HEK293 (cell line): ENCODE data around the gene INVS.

ENCODE experiments used
- CTCF ChIA-PET: fragments of 350-600 bp; formaldehyde crosslinking; extraction: SDS; loops from one replicate; lab custom pipeline; 2021; ENCODE audit warnings: antibody characterized with exemption; lab: Yijun Ruan, JAX
- POLR2A ChIA-PET: fragments of 300-600 bp; formaldehyde crosslinking; extraction: SDS; loops from one replicate; lab custom pipeline; 2020; ENCODE audit warnings: antibody characterized with exemption, inconsistent platforms; lab: Yijun Ruan, JAX
- H3K27ac ChIP-seq: fragments of 200-500 bp; sonication (Bioruptor generic); 2 replicates; pipeline ENCODE4 v1.5.1; 2014; ENCODE audit warnings: low read depth, low read length, control low read depth, inconsistent platforms; ENCODE audit errors: extremely low read depth
- H3K36me3 ChIP-seq, 2 experiments: fragments of 200-500 bp in 1 of 2; sonication (Bioruptor generic) in 1 of 2; 1 replicate in 1 of 2; 2 replicates in 1 of 2; pipeline ENCODE4 v1.5.1; 2014 to 2017; ENCODE audit warnings: inconsistent platforms in 2 of 2, low read length in 2 of 2; ENCODE audit not compliant: control insufficient read depth in 2 of 2, insufficient read depth in 1 of 2
- H3K4me1 ChIP-seq: fragments of 200-500 bp; sonication (Bioruptor generic); 2 replicates; pipeline ENCODE4 v1.5.1; 2014; ENCODE audit warnings: mild to moderate bottlenecking, low read length, inconsistent platforms; ENCODE audit not compliant: control insufficient read depth, insufficient read depth
- H3K4me3 ChIP-seq: 2 replicates; pipeline ENCODE4 v1.5.1; 2011; ENCODE audit warnings: low read depth, mild to moderate bottlenecking, control low read depth, low read length, moderate library complexity
- H3K9me3 ChIP-seq: fragments of 200-500 bp; sonication (Bioruptor generic); 2 replicates; pipeline ENCODE4 v1.5.1; 2014; ENCODE audit warnings: low read depth, low read length, inconsistent platforms; ENCODE audit not compliant: control insufficient read depth, insufficient read depth
- CTCF ChIP-seq: fragments of 450-650 bp; formaldehyde crosslinking; IDR thresholded peaks from 2 replicates; pipeline ENCODE4 v1.5.1; 2016; ENCODE audit warnings: missing biosample characterization, missing genetic modification characterization
- HOXA7 ChIP-seq: sonication (generic); formaldehyde crosslinking; IDR thresholded peaks from 2 replicates; pipeline ENCODE4 v1.8.1; 2022; ENCODE audit warnings: missing genetic modification reagents, borderline replicate concordance
- IKZF3 ChIP-seq: fragments of 450-650 bp; IDR thresholded peaks from 2 replicates; pipeline ENCODE4 v1.5.0; 2018; ENCODE audit warnings: missing biosample characterization, mild to moderate bottlenecking, missing genetic modification characterization, moderate library complexity
- PRDM1 ChIP-seq: fragments of 450-650 bp; formaldehyde crosslinking; IDR thresholded peaks from 2 replicates; pipeline ENCODE4; 2016; ENCODE audit warnings: missing biosample characterization, missing genetic modification characterization
- SP2 ChIP-seq: fragments of 450-650 bp; formaldehyde crosslinking; IDR thresholded peaks from 2 replicates; pipeline ENCODE4 v1.5.1; 2016; ENCODE audit warnings: missing biosample characterization, missing genetic modification characterization
- ZBTB48 ChIP-seq: fragments of 450-650 bp; formaldehyde crosslinking; IDR thresholded peaks from 2 replicates; pipeline ENCODE4 v1.5.1; 2016; ENCODE audit warnings: missing biosample characterization, missing genetic modification characterization
- ZFP69B ChIP-seq: fragments of 450-650 bp; formaldehyde crosslinking; IDR thresholded peaks from 2 replicates; pipeline ENCODE4 v1.5.1; 2016; ENCODE audit warnings: missing biosample characterization, missing genetic modification characterization
- ZNF121 ChIP-seq: fragments of 450-650 bp; formaldehyde crosslinking; IDR thresholded peaks from 2 replicates; pipeline ENCODE4 v1.5.1; 2016; ENCODE audit warnings: missing biosample characterization, missing genetic modification characterization
- ZNF19 ChIP-seq: fragments of 450-650 bp; formaldehyde crosslinking; IDR thresholded peaks from 2 replicates; pipeline ENCODE4; 2016; ENCODE audit warnings: missing biosample characterization, missing genetic modification characterization, low read depth
- ZNF2 ChIP-seq: fragments of 450-650 bp; formaldehyde crosslinking; IDR thresholded peaks from 2 replicates; pipeline ENCODE4 v1.5.1; 2016; ENCODE audit warnings: missing biosample characterization, missing genetic modification characterization
- ZNF335 ChIP-seq: fragments of 450-650 bp; formaldehyde crosslinking; conservative IDR thresholded peaks from 2 replicates; pipeline ENCODE4 v1.5.1; 2016; ENCODE audit warnings: missing biosample characterization, missing genetic modification characterization
- ZNF548 ChIP-seq: fragments of 450-650 bp; formaldehyde crosslinking; IDR thresholded peaks from 2 replicates; pipeline ENCODE4 v1.5.1; 2016; ENCODE audit warnings: missing biosample characterization, missing genetic modification characterization
- ZNF600 ChIP-seq: fragments of 450-650 bp; formaldehyde crosslinking; IDR thresholded peaks from 2 replicates; pipeline ENCODE4 v1.5.1; 2016; ENCODE audit warnings: missing biosample characterization, missing genetic modification characterization
- ZNF660 ChIP-seq: fragments of 450-650 bp; IDR thresholded peaks from 2 replicates; pipeline ENCODE4 v1.5.1; 2018; ENCODE audit warnings: missing biosample characterization, mild to moderate bottlenecking, missing genetic modification characterization
- ZNF76 ChIP-seq: fragments of 450-650 bp; formaldehyde crosslinking; IDR thresholded peaks from 2 replicates; pipeline ENCODE4; 2016; ENCODE audit warnings: low read depth, missing biosample characterization, missing genetic modification characterization, borderline replicate concordance
- ZNF792 ChIP-seq: fragments of 450-650 bp; formaldehyde crosslinking; IDR thresholded peaks from 2 replicates; pipeline ENCODE4 v1.5.1; 2016; ENCODE audit warnings: missing biosample characterization, missing genetic modification characterization
- TF ChIP-seq, protein P1 (sequence below): fragments of 450-650 bp; formaldehyde crosslinking; IDR thresholded peaks from 2 replicates; pipeline ENCODE4 v1.5.1; 2016; ENCODE audit warnings: missing biosample characterization, missing genetic modification characterization

The INVS gene

DNA sequence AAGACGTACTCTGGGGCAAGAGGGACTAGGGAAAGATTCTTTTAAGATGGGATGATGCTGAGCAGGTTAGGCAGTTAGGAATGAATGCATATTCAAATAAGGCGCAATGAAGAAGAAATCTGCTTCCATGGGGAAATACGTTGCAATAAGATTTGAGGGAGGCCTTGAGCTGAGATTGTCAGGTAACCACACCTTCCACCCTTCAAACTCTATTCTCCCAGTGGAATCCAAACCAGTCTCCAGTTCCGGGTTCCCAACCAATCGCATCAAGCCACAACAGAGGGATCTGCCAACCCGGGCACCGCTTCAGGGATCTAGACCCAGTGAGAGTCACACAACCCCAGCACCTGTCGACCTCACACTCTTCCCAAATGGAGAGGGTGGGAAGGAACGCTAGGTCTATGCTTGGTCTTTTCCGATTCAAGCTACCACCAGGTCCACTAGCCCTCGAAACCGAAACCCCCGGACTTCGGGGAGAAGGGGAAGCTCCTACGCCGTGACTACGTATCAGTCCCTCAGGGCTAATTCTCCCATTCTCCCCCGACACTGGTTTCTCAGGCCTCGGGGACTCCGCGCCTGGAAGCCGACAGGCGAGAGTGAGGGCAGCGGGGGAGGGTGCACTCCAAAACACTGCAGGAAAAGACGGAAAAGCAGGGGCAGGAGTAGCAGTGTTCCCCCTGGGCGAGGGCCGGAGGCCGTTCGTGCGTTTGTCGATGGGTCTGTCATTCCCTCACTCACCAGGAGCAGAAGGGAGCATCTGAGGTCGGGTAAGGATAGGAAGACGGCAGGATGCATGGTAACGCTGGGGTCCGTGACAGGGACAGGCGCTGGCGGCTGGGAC lies 777 bp upstream of the INVS start:
- CTCF ChIA-PET, result interaction anchor here (0.8 kb wide), 1 partner anchor 405 kb away, joined by 5 read pairs; no protein-coding TSS in a partner anchor
- peak overlapping the region; percentile 77 for H3K27ac ChIP-seq

GRCh38 chr9:100099722-100100042 lies 639 bp downstream of the INVS start:
- no peaks in the 10 kb centered on the region for H3K9me3 ChIP-seq
- CTCF ChIA-PET, result no interaction called here
- peak overlapping the region; percentile 75 for H3K27ac ChIP-seq
- peaks cover under 1 to 26% of the 10 kb centered on the region in 2 experiments for H3K36me3 ChIP-seq
- POLR2A ChIA-PET, result interaction anchor here (2.1 kb wide), 1 partner anchor 13 kb away, joined by 6 read pairs; no protein-coding TSS in a partner anchor
- TF ChIP-seq ZNF19 (tag by site-specific recombination) (no peak), ZNF76 (tag by site-specific recombination) (peak; percentile 65; the same call in 1 of the 2 replicates), ZNF600 (tag by site-specific recombination) (peak; percentile 55; the same call in 1 of the 2 replicates), IKZF3 (tag by site-specific recombination) (peak; percentile 45), ZNF335 (tag by site-specific recombination) (peak; percentile 83)
- H3K4me3 ChIP-seq, result peak overlapping the region; percentile 77
- peaks cover 4% of the 10 kb centered on the region; the same call in 1 of the 2 replicates for H3K4me1 ChIP-seq

More for the DNA sequence above, 777 bp upstream of the INVS start:
- no peak for TF ChIP-seq HOXA7
- TF ChIP-seq ZNF792, result 0 out of 2 replicates have a peak, but pooled peaks have one; percentile 40
- TF ChIP-seq PRDM1, result peak; percentile 73
- peak; percentile 37; the same call in 1 of the 2 replicates for TF ChIP-seq CTCF (tag by site-specific recombination)
- no peak for TF ChIP-seq ZNF548 (tag by site-specific recombination)
- 0 out of 2 replicates have a peak, but pooled peaks have one; percentile 8 for TF ChIP-seq ZNF121 (tag by site-specific recombination)
- peak; percentile 41; the same call in 1 of the 2 replicates for TF ChIP-seq ZNF600 (tag by site-specific recombination)
- TF ChIP-seq SP2, result peak; percentile 67
- TF ChIP-seq ZNF2, result 0 out of 2 replicates have a peak, but pooled peaks have one; percentile 14
- TF ChIP-seq ZBTB48 (tag by site-specific recombination), result peak; percentile 57
- TF ChIP-seq ZNF660, result 0 out of 2 replicates have a peak, but pooled peaks have one; percentile 10
- TF ChIP-seq, protein P1, sequence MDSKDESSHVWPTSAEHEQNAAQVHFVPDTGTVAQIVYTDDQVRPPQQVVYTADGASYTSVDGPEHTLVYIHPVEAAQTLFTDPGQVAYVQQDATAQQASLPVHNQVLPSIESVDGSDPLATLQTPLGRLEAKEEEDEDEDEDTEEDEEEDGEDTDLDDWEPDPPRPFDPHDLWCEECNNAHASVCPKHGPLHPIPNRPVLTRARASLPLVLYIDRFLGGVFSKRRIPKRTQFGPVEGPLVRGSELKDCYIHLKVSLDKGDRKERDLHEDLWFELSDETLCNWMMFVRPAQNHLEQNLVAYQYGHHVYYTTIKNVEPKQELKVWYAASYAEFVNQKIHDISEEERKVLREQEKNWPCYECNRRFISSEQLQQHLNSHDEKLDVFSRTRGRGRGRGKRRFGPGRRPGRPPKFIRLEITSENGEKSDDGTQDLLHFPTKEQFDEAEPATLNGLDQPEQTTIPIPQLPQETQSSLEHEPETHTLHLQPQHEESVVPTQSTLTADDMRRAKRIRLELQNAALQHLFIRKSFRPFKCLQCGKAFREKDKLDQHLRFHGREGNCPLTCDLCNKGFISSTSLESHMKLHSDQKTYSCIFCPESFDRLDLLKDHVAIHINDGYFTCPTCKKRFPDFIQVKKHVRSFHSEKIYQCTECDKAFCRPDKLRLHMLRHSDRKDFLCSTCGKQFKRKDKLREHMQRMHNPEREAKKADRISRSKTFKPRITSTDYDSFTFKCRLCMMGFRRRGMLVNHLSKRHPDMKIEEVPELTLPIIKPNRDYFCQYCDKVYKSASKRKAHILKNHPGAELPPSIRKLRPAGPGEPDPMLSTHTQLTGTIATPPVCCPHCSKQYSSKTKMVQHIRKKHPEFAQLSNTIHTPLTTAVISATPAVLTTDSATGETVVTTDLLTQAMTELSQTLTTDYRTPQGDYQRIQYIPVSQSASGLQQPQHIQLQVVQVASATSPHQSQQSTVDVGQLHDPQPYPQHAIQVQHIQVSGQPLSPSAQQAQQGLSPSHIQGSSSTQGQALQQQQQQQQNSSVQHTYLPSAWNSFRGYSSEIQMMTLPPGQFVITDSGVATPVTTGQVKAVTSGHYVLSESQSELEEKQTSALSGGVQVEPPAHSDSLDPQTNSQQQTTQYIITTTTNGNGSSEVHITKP (tag by site-specific recombination), result peak; percentile 74
- TF ChIP-seq ZFP69B (tag by site-specific recombination), result no peak
- Histone ChIP-seq H3K4me1 (peaks cover 4% of the 10 kb centered on the region; the same call in 1 of the 2 replicates), H3K36me3 (peaks cover 0 to 16% of the 10 kb centered on the region in 2 experiments; a peak in 2 of 3 replicates), H3K9me3 (no peaks in the 10 kb centered on the region), H3K4me3 (peak overlapping the region; percentile 77)
- POLR2A ChIA-PET, result interaction anchor here (0.6 to 2.1 kb wide), 5 partner anchors 11 to 877 kb away, joined by 3 to 6 read pairs (median 4); partner anchors contain the start of genes ALG2, NR4A3 and SEC61B
